Kidney capillary endothelial cell (primary cell): ENCODE results near the gene RNF150.

Experiments used
- DNase-seq: peaks from one replicate; pipeline ENCODE4 v3.0.0-alpha.2; 2018; ENCODE audit warnings: low spot score

Gene RNF150

DNA sequence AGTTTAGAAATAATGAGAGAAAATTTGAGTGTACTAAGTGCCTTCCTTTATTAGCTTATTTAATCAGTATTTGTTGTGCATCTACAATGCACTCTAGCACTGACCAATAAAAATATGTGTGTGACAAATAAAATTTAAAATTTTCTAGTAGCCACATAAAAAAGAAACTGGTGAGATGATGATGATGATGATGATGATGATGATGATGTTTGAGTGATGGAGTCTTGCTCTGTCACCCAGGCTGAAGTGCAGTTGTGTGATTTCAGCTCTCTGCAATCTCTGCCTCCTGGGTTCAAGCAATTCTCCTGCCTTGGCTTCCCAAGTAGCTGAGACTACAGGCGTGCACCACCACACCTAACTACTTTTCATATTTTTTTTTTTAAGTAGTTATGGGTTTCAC, 110.2 kb downstream of the RNF150 start:
- no peak for DNase-seq

DNA sequence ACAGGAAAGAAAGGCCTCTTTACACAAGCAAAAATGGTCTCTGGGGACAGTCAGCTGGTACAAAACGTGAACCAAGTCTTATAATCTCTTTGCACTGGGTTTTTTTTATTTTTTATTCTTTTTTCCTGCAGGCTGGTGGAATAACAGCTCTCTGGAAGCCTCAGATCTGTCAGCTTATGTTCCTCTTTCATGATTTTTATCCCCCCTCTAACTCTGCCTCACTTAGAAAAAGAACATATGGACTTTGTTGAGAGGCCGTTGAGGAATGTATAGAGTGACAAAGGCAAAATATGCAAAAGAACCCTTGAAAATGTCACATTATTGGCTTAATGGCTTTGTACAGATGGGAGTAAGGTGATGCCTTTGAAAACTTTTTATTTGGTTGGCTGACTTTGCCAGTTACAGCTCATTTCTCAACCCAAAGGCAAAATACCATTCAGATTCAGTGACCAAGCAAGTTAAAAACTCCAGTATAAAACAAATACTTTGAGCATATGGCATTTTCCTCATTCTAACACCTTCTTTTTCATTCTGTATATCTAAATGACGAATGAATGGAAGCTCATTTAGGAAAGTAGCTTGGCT, 111.1 kb downstream of the RNF150 start:
- no peak for DNase-seq

DNA sequence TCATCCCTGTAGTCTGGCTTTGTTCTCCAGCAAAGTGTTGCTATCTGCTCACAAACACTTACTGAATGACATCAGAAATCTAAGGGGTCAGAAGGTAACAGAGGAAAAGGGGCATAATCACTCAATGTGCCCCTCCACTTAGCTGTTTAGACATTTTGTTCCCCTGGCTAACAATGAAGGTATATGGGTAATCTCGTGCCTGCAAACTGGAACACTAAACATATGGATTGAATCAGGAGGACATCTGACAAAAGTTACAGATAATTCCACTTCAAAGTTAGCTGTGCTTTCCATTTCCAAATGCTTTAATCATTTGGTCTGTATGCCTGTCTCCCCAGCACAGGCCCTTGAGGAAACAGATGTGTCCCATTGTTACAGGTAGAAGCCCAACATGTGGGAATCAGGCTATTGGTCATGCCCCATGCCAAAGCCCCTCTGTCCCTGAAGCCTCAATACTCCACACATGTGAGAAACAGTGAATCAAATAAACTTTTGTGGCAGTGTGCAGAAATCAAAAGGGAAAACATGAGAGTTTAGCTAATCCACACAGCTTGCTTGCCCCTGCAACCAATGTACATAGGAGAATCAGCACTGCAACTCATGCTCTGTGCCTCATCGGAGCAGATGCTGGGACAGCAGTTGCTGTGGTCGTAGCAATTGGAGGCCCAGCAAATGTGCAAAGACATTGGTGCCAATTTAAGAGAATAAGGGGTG, 111.7 kb downstream of the RNF150 start:
- DNase-seq = no peak

DNA sequence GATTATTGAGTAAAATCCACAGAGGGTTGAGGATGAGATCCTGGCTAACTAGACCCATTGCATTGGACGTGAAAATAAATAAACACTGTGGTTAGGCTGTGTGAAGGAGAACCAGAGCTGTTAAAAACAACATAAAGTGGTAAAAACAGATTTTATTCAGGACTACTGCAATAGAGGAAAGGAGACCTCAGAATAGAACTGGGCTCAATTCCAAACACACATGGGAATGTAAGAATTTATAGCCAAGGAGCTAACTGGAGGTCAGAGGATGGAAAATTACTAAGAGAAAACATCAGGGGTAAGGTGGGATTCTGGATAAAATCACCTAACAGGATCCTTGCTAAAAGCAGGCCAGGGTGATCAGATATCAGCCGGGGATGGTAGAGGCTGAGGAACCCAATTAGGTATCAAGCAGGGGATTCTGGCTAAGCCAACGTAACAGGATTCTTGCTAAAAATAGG, 112.4 kb downstream of the RNF150 start:
- no peak for DNase-seq

DNA sequence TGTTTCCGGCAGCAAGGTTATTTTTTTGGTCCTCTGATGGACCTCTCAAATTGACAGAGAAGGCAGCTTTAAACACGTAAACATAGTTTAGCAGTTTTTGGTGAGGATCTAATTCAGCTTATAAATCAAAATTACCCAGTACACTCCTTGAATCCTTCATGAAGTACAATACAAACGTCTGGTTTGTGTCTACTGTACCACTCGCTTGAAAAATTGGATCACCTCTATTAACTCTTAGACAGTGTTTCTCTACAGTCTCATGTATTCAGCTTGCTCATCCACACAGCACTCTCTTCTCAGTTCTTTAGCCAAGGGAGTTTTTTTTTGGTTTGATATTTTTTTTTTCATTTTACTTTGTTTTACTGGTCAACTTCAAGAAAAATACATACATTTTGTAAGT, 113.5 kb downstream of the RNF150 start:
- DNase-seq = no peak

DNA sequence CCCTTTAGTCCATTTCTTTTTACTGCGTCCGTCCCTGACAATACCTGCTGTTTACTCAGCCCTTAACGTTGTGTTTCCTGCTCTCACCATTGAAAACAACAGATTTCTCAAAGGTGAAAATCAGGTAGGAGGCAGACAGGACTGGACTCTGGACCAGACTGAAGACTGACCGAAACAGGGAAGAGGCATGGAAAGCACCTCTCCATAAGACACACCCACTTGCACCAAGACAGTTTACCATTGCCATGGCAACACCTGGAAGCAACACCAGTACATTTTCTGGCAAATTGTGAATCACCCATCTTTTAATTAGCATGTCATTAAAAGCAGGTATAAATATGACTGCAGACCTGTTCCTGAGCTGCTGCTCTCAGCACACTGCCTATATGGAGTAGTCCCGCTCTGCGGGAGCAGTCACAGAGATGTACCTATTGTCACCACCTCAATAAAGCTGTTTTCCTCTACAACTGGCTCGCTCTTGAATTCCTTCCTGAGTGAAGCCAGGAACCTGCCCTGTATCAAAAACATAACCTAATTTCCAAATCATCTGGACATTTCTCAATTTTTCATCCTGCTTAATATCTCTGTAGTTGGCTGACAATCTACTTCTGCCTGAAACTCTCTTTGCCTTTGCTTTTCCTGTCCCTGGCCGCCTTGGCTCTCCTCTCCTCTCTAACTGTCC, 117.0 kb downstream of the RNF150 start:
- no peak for DNase-seq

DNA sequence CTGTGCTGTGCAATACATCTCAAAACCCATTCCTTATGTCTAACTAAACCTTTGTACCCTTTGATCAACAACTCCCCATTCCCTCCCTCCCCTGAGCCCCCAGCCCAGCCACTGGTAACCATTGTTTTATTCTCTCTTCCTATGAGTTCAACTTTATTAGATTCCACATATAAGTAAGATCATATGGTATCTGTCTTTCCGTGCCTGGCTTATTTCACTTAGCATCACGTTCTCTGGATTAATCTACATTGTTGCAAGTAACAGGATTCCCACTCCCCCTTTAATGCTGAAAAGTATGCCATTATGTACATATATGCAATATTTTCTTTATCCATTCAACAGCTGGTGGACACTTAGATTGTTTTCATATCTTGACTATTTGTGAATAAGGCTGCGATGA, 119.4 kb downstream of the RNF150 start:
- DNase-seq = no peak

DNA sequence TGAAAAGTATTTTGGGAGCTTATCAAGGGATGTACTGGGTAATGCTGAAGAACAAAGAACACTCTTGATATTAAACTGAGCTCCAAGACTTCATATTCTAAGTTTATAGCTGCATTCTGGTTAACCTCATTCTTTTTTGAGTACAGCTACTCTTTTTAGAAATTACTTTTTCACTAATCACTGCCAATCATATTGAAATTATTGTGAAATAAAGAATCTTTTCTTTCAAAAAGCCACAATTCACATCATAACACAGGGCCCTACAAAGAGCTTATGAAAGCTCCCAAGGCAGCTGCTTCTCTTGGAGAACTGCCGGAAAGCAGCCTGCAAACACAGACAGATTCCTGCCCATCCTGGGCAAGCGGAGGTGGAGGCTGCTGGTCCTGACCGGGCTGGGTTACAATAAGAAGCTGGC, 121.4 kb downstream of the RNF150 start:
- DNase-seq = no peak

DNA sequence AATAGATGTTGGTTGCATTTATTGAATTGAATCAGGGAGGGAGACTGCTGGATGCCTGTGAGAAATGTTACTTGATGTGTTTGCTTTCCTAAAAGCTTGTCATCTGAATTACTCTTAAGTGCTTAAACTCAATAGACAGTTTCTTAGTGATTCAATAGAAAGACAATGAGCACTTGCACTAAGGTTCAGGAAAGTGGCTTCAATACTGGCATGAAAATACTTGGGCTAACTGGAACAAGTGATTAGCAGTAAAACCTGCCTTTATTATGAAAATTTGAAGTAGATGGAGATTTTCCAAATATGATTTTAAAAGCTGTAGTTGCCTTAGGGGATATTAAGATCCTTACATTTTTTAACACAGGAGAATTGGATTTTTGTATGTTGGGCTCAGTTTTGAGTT, 123.3 kb downstream of the RNF150 start:
- no peak for DNase-seq

DNA sequence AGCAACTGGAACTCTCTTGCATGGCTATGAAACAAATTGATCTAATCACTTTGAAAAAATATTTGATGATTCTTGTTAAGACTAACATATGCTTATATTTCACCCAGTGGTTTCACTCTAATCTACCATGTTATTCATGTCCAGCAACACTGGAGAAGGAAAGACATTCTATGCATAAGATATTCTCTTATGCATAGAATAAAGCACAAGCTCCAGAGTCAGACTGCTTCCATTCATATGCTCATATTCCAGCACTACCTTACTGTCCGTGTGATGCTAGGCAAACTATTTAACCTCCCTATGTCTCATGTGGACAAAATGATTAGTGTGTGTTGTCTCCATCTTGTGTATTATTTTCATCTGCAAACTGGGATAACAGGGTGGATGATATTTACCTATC, 124.1 kb downstream of the RNF150 start:
- no peak for DNase-seq

DNA sequence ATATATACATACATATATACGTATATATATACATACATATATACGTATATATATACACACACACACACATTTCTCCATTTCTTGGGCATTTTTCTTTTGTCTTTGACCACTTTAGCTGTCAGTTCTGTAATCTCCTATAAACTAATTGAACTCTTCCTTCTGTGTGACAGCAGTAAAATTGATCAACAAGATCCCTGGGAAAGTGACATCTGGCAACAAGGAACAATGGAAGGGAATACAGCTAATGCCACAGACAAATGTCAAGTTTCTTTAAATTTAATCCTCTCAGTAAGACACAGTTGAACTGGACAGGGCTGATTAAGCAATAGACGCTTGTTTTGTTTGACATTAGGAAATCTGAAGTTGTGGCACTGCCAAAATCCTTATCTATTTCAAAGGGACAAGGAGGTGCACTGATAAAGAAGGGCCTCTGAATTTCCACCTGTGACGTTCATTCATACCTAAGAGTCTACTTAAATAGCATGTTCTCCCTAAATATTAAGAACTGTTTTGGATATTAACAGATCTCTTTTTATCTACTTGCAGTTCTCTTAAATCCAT, 126.9 kb downstream of the RNF150 start:
- no peak for DNase-seq

DNA sequence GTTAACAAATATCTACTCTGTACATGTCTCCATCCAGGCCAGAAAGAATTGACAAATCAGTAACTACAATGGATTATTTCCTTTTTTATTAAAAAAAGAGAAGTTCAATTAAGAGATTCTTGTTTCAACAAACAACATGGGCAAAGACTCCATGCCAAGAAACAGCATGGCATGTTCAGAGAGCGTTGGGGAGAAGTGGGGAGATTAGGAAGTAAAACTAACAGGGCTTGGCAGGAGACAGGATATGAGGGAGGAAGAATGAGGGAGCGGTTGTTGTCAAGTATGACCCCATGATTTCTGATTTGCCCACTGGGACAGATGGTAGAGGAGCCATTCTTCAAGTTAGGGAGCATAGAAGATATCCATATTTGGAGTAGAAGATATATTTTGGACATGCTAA, 128.4 kb downstream of the RNF150 start:
- DNase-seq = no peak

DNA sequence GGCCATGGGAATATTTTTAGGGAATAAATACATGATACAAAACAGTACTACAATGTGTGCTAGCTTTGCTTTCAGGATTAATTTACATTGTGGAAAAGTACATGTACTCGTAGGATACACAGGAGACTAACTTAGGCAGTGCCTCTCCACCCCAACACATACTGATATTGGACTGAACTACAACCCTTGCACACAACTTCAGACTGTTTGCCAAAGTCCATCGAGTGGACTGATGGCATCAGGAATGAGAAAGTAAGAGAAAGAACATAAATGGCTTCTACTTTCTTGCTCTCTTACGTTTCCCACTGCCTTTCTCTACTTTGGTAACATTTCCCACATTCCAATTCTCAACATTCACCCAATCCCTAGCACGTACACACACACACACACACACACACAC, 130.1 kb downstream of the RNF150 start:
- DNase-seq = no peak

DNA sequence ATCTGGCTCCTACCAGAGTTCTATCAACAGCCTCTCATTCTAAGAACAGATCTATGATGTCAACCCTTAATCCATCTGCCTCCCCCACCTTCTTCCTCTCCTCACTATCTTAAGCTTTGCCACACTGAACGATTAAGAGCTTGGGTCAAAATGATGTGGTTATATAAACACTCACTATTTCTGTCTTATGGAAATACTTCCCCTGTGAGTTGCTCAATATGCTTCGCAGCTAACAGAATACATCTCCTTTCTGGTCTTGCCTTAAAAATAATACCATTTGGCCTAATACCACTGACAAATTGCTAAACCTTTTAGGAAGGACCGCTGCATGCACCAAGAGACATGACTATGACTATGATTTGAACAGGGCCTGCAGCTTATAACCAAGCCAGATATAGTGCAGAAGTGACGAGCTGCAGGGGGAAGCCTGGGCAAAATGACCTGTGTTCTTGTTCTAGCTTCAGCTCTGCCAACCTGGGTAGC, 130.9 kb downstream of the RNF150 start:
- DNase-seq = no peak

DNA sequence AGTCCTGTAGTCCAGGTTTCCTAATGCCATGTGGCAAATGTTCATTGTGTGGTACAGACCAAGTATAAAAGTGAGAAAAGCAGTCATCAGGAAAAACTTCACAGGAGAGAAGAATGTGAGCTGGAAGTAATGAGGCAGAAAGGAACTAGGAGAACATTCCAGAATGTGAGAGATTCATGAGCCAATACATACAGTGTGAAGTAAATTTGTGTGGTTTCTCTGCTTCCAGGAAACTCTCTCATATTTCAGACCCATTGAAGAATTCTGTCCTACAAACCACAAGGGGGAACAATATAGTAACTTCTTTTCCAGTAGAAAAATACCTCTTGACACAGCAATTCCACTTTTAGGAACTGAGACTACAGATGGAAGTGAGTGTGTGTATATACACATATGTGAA, 136.5 kb downstream of the RNF150 start:
- DNase-seq = no peak

DNA sequence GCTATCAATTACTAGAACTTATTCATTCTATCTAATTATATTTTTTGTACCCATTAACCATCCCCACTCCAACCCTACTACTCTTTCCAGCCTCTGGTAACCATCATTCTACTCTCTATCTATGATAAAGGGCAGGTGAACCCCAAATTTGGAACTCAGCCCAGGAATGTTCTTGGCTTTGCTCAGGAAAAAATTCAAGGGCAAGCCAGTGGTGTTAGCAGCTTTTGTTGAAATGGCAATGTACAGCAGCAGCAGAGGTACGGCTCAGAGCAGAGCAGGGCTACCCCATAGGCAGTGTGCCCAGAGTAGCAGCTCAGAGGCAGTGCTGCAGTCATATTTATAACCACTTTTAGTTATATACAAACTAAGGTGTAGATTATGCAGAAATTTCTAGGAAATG, 138.2 kb downstream of the RNF150 start:
- DNase-seq = no peak

DNA sequence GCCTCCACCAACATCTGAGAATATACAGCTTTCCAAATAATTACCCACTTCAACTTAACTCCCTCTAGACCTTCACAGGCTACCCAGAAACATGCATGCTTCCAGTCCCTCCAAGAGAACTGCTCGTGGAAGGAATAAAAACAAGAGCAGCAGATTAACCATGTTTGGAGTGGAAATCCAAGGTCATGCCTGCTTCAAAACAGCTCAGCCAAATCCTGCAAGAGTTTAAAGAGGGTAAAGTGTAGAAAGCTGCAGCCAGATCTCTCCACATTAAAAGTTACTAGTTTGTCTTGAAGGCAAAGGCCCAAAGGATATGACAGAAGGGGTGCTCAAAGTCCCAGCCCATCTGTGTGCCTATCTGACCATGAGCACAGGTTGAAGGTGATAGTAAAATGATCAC, 139.3 kb downstream of the RNF150 start:
- no peak for DNase-seq

DNA sequence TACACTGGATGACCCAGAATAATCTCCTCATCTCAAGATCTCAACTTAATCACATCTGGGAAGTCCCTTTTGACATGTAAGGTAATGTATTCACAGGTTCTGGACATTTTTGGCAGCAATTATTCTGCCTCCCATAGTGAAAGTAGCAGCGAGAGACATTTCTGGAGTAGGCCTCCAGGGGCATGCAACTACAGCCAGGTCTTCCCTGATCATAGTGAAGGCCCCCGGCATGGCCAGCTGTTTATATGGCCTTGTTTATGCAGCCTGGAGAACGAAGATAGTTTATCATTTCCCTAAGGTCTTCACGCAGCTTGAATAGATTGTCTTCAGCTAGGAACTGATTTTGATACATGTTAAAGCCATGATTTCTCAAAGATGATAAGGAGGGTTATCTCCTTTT, 139.9 kb downstream of the RNF150 start:
- DNase-seq = no peak

DNA sequence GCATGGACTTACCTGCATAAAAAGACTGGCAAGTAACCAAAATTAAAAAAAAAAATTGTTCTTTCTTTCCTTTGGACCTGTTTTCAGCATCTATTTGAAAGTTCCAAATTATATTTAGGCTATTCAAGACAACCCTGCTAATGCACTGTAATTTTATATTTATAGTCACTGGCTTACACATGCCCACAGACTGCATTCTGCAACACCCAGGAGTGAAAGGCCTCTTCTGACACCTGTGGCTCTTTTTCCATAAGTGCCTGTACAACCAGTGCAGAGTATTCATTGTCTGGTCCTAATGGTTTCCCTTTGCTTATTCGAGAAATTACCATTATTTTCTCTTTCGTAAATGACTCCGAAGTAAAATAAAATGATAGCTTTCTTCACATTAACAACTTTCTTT, 143.3 kb downstream of the RNF150 start:
- no peak for DNase-seq

DNA sequence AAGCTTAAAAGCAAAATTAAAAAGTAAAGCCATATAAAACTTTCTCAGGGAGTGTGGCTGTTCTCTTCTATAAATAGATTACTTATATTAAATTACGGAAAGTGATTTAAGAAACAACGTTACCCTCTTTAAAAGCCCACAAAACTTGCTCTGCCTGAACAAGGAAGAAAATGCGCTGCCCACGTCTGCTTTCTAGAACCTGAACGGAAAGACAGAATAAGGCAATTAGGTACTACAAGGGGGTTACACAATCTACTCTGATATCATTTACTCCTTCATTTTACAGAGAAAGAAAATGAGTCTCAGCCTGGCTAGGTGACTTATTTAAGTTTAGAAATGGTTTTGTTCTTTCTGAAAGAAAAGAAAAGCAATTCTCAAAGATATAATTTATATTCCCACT, 147.2 kb downstream of the RNF150 start:
- no peak for DNase-seq

DNA sequence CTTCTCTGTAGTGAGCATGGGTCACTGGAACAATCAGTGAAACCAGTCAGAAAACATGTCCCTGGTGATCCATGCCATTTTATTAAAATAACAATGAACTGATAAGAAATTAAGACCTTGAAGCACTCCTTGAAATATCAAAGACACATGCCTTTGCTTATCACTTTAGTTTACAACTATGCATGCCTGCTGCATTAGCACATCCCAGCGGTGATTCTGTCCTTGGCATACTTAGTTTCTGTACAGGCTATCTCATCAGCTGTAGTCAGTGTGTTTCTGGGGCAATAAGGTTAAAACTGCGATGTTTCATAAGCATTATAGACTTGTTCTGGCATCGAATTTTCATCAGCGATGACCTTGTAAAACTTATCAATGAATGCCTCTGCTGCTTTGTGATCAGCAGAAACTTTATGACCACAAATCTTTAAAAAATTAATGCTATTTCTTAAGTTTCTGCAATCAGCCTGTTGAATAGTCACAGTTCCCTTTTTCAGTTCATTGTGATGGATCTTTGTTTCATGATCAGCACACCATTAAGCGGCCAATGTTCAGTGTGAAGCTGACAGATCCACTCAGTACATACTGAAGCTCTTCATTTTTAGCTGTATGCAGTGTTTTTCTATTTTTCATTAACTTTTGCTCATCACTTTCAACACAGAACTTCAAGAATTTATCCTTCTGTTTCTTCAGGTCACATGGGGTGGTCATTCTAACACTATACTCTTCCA, 150.5 kb downstream of the RNF150 start:
- DNase-seq = no peak

DNA sequence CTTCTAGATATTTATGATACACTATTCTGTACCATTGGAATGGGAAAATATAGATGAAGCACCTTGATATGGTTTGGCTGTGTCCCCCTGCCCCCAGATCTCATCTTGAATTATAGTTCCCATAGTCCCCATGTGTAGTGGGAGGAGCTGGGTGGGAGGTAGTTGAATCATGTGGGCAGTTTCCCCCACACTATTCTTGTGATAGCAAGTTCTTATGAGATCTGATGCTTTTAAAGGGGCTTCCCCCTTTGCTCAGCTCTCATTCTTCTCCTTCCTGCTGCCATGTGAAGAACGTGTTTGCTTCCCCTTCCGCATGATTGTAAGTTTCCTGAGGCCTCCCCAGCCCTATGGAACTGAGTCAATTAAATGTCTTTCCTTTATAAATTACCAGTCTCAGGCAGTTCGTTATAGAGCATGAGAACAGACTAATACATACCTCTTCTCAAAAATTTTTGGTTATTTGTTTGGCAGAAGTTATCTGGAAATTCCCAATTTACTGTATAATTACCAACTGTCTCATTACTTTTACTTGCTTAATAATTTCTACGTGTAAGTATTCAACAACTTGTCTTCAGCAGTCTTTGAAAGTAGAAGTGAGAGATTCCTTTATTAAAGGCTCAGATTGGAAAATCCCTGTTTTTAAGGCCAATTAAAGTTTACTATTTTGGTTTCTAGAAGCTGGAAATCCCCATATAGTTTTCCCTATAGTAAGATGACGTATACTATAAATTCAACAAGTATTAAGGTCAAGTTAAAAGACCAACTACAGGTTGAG, 152.7 kb downstream of the RNF150 start:
- DNase-seq = no peak
